Measurements from ENCODE around the gene DOK6.
"Not testable (repeated sequence)": the region's sequence is repeated elsewhere in the genome, so short reads cannot be mapped to it uniquely, and the experiment has no call there.

Gene DOK6

DNA sequence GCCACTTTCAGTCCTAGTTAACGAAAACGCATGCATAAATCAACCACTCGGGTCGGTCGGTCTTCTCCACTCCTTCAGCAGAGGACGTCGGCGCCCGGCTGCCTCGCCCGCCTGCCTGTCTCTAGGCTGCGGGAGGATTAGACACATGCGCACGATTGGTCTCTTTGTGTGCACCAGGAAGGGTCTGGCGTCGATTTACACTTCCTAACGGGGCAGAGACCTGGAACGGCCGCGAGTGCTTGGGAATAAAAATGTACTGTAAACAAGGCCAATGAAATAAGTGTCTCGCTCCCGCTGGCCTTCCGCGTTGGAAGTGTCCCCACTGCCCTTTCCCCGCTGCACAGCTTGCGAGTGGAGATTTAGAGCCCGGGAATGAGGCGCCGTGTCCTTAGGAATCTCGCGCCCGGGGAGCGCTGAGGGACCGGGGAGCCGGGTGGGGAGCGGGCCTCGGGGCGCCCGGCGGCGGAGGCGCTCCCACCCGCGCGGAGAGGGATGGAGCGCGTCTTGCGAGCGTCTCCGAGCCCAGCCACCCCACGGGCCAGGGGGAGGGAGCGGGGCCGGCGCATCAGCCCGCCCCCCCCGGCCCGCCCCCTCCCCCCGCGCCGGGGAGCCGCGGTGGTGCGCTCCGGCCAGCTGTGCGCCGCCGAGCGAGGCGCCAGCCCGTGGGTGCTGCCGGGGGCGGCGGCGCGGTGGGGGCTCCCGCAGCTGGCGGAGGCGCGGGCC lies at the start of gene DOK6:
Gene DOK6 (plus strand): TSS at position 636 of the 723 bp plus-strand sequence.
- peak; percentile 6 for DNase-seq (ENCODE audit: extremely low read depth, low read depth)
- TF ChIP-seq, protein P1, sequence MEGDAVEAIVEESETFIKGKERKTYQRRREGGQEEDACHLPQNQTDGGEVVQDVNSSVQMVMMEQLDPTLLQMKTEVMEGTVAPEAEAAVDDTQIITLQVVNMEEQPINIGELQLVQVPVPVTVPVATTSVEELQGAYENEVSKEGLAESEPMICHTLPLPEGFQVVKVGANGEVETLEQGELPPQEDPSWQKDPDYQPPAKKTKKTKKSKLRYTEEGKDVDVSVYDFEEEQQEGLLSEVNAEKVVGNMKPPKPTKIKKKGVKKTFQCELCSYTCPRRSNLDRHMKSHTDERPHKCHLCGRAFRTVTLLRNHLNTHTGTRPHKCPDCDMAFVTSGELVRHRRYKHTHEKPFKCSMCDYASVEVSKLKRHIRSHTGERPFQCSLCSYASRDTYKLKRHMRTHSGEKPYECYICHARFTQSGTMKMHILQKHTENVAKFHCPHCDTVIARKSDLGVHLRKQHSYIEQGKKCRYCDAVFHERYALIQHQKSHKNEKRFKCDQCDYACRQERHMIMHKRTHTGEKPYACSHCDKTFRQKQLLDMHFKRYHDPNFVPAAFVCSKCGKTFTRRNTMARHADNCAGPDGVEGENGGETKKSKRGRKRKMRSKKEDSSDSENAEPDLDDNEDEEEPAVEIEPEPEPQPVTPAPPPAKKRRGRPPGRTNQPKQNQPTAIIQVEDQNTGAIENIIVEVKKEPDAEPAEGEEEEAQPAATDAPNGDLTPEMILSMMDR (IDR thresholded peaks at IDR 0.05; ENCODE audit: low read depth, low read length, missing control alignments) = no peak
- H3K4me3 ChIP-seq (replicated peaks; ENCODE audit: low read depth, low read length) = peak within 1 kb of the TSS; percentile 28

DNA sequence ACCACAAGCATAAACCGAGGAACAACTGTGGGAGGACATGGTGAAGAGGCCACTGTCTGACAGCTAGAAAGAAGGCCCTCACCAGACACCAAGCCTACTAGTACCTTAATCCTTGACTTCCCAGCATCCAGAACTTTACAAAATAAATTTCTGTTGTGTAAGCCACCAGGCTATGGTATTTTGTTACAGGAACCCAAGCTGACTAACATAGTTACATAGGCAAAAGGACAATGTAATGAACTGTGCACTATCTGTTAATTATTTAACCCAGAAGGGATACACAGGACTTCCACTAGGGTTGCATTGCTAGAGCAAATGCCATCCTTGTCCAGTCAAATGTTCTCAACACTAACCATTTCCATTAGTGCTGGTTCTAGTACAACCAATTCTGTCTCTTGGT lies 47.7 kb upstream of the DOK6 start:
- TF ChIP-seq, protein P1 (IDR thresholded peaks at IDR 0.05; ENCODE audit: low read depth, low read length, missing control alignments) = no peak
- DNase-seq (ENCODE audit: extremely low read depth, low read depth) = no peak

GRCh38 chr18:69357590-69357989 lies 43.1 kb upstream of the DOK6 start:
- TF ChIP-seq, protein P1 (IDR thresholded peaks at IDR 0.05; ENCODE audit: low read depth, low read length, missing control alignments) = no peak
- no peak overlapping the region for H3K4me3 ChIP-seq (replicated peaks; ENCODE audit: low read depth, low read length)

More for the DNA sequence above, 47.7 kb upstream of the DOK6 start:
- no peak overlapping the region for H3K4me3 ChIP-seq (replicated peaks; ENCODE audit: low read depth, low read length)

GRCh38 chr18:69358212-69358895 lies 42.3 kb upstream of the DOK6 start:
- TF ChIP-seq, protein P1 (IDR thresholded peaks at IDR 0.05; ENCODE audit: low read depth, low read length, missing control alignments) = no peak
- H3K4me3 ChIP-seq (replicated peaks; ENCODE audit: low read depth, low read length) = no peak overlapping the region
- no peak for DNase-seq (ENCODE audit: extremely low read depth, low read depth)

More at GRCh38 chr18:69357590-69357989, 43.1 kb upstream of the DOK6 start:
- DNase-seq (ENCODE audit: extremely low read depth, low read depth) = no peak

- H3K4me3 ChIP-seq (replicated peaks; ENCODE audit: low read depth, low read length); DNase-seq (ENCODE audit: extremely low read depth, low read depth): not testable (repeated sequence)
Measured at GRCh38 chr18:69359768-69360167, 40.9 kb upstream of the DOK6 start.

GRCh38 chr18:69364930-69365329 lies 35.8 kb upstream of the DOK6 start:
- no peak overlapping the region for H3K4me3 ChIP-seq (replicated peaks; ENCODE audit: low read depth, low read length)
- no peak for DNase-seq (ENCODE audit: extremely low read depth, low read depth)
- TF ChIP-seq, protein P1 (IDR thresholded peaks at IDR 0.05; ENCODE audit: low read depth, low read length, missing control alignments) = no peak

GRCh38 chr18:69365658-69366057 lies 35.0 kb upstream of the DOK6 start:
- H3K4me3 ChIP-seq (replicated peaks; ENCODE audit: low read depth, low read length) = no peak overlapping the region
- TF ChIP-seq, protein P1 (IDR thresholded peaks at IDR 0.05; ENCODE audit: low read depth, low read length, missing control alignments) = no peak
- no peak for DNase-seq (ENCODE audit: extremely low read depth, low read depth)

Data from HFF-Myc (cell line).